K562 (cell line): ENCODE results near the gene RHCG. TPM values are rescaled to one million over a fixed set of nuclear protein-coding genes. Genes with fewer than 3 reads are reported as not detected.

Source experiments
- ATAC-seq: fragments of 200-7000 bp; cut with Tn5 transposase; 3 replicates; pipeline ENCODE4 v1.9.1; 2020; ENCODE audit warnings: moderate library complexity
- Bru-seq: library from RNA; stranded (reverse); fragments of 400-500 nt; gene quantifications from one replicate; lab custom pipeline; 2021; lab: Mats Ljungman, UMichigan
- BruChase-seq, 2 experiments: library from RNA; stranded (reverse); fragments of 400-500 nt; gene quantifications; one replicate each; lab custom pipeline; 2021; lab: Mats Ljungman, UMichigan
- BruUV-seq: library from RNA; stranded (reverse); fragments of 400-500 nt; replicated peaks from 2 replicates; lab custom pipeline; 2021; lab: Mats Ljungman, UMichigan
- CTCF ChIA-PET: fragments of 300-600 bp; formaldehyde crosslinking; extraction: SDS; loops from one replicate; lab custom pipeline; 2021; ENCODE audit warnings: low intra/inter-chr PET ratio; lab: Yijun Ruan, JAX
- POLR2A ChIA-PET: fragments of 300-600, 350-650 bp; sonication (Branson Sonifier 250); formaldehyde crosslinking; extraction: SDS; loops from one replicate; lab custom pipeline; 2021; ENCODE audit warnings: antibody characterized with exemption, inconsistent platforms; lab: Yijun Ruan, JAX
- DNase-seq, 4 experiments: peaks; one replicate each; pipeline versions ENCODE4 v3.0.0 to v3.0.0-alpha.2; 2011 to 2018; ENCODE audit warnings: low spot score in 3 of 4, mixed read lengths in 3 of 4; ENCODE audit errors: extremely low read depth in 1 of 4
- FAIRE-seq: peaks from 2 replicates; lab custom pipeline; 2011; peaks lifted over from hg19 to GRCh38; lab: Jason Lieb, UNC
- H2AFZ ChIP-seq: 2 replicates; pipeline ENCODE4 v1.6.0; 2011; ENCODE audit warnings: low read depth, low read length, control low read depth, inconsistent platforms
- H3K27ac ChIP-seq: fragments of 200-600 bp; 3 replicates; pipeline ENCODE4 v1.8.0; 2011; ENCODE audit warnings: low read depth, mild to moderate bottlenecking, control low read depth, inconsistent platforms, low read length, moderate library complexity, mixed read lengths; ENCODE audit errors: extremely low read depth
- H3K27me3 ChIP-seq, 2 experiments: fragments of 300-600 bp in 1 of 2; 2 replicates in 1 of 2; 3 replicates in 1 of 2; pipeline versions ENCODE4 v1.6.0 to v1.8.0; 2011; ENCODE audit warnings: inconsistent platforms in 2 of 2, low read length in 2 of 2, mild to moderate bottlenecking in 1 of 2, mixed read lengths in 1 of 2, moderate library complexity in 1 of 2; ENCODE audit not compliant: control insufficient read depth in 2 of 2, insufficient read depth in 2 of 2
- H3K36me3 ChIP-seq: fragments of 300-600 bp; 3 replicates; pipeline ENCODE4 v1.8.0; 2011; ENCODE audit warnings: mild to moderate bottlenecking, low read length, inconsistent platforms; ENCODE audit not compliant: control insufficient read depth, insufficient read depth
- H3K4me1 ChIP-seq, 2 experiments: fragments of 200-600 bp in 1 of 2; replicated peaks in 1 of 2; 2 replicates in 1 of 2; 3 replicates in 1 of 2; pipeline versions ENCODE4 v1.5.1 to v1.8.0; 2011; ENCODE audit warnings: inconsistent platforms in 2 of 2, low read length in 2 of 2, mild to moderate bottlenecking in 1 of 2, mixed read lengths in 1 of 2, moderate library complexity in 1 of 2; ENCODE audit not compliant: control insufficient read depth in 2 of 2, insufficient read depth in 2 of 2
- H3K4me2 ChIP-seq: 2 replicates; pipeline ENCODE4 v1.6.1; 2011; ENCODE audit warnings: low read length, control low read depth, inconsistent platforms, mixed read lengths; ENCODE audit not compliant: insufficient read depth
- H3K4me3 ChIP-seq: fragments of 200-600 bp; sonication (generic), shearing (Covaris generic); 2 replicates; pipeline ENCODE4 v1.5.1; 2016; ENCODE audit warnings: control low read depth, inconsistent platforms
- H3K79me2 ChIP-seq: fragments of 200-600 bp; 3 replicates; pipeline ENCODE4 v1.8.0; 2011; ENCODE audit warnings: low read length, inconsistent platforms; ENCODE audit not compliant: control insufficient read depth, insufficient read depth
- H3K9ac ChIP-seq, 2 experiments: 2 replicates each; pipeline versions ENCODE4 v1.6.0 to v1.6.1; 2011; ENCODE audit warnings: low read depth in 2 of 2, low read length in 2 of 2, control low read depth in 1 of 2, inconsistent platforms in 1 of 2, mild to moderate bottlenecking in 1 of 2, mixed read lengths in 1 of 2; ENCODE audit not compliant: insufficient read depth in 1 of 2
- H3K9me1 ChIP-seq: one replicate; pipeline ENCODE4 v1.6.0; 2011; ENCODE audit warnings: inconsistent platforms, mild to moderate bottlenecking, low read length, moderate library complexity; ENCODE audit not compliant: control insufficient read depth, insufficient read depth
- H3K9me3 ChIP-seq: replicated peaks from 2 replicates; pipeline ENCODE4 v1.5.1; 2011; ENCODE audit warnings: low read depth, low read length, inconsistent platforms; ENCODE audit not compliant: control insufficient read depth, insufficient read depth
- H4K20me1 ChIP-seq: replicated peaks from 2 replicates; pipeline ENCODE4 v1.6.1; 2011; ENCODE audit warnings: low read length, inconsistent platforms, mixed read lengths; ENCODE audit not compliant: control insufficient read depth, insufficient read depth
- CHD4 ChIP-seq: fragments of 200-600 bp; sonication (generic); IDR thresholded peaks from 3 replicates; pipeline ENCODE4 v1.6.1; 2012; ENCODE audit warnings: low read depth, mild to moderate bottlenecking, mixed read lengths, low read length, inconsistent platforms; ENCODE audit not compliant: insufficient read depth, insufficient replicate concordance, poor library complexity, severe bottlenecking
- HDAC1 ChIP-seq, 2 experiments: fragments of 450-650 bp; IDR thresholded peaks; 2 replicates each; pipeline ENCODE4 v1.6.1; 2016 to 2017; ENCODE audit warnings: inconsistent platforms in 1 of 2, mild to moderate bottlenecking in 1 of 2, moderate library complexity in 1 of 2
- MXI1 ChIP-seq: IDR thresholded peaks from 2 replicates; pipeline ENCODE4 v1.6.1; 2011; ENCODE audit warnings: low read depth, mild to moderate bottlenecking, improper control_type of control experiment, low read length
- NR2F6 ChIP-seq: fragments of 450-650 bp; formaldehyde crosslinking; IDR thresholded peaks from 2 replicates; pipeline ENCODE4 v1.4.0; 2020; ENCODE audit warnings: mild to moderate bottlenecking
- NR4A1 ChIP-seq, 2 experiments: fragments of 250-450 bp in 1 of 2; fragments of 450-650 bp in 1 of 2; sonication (Bioruptor Pico) in 1 of 2; IDR thresholded peaks; 2 replicates each; pipeline versions ENCODE4 v1.4.0 to v1.6.1; 2016 to 2020; ENCODE audit warnings: mild to moderate bottlenecking in 2 of 2, missing compliant biosample characterization in 1 of 2, missing genetic modification characterization in 1 of 2, moderate library complexity in 1 of 2
- PHF21A ChIP-seq: fragments of 450-650 bp; IDR thresholded peaks from 2 replicates; pipeline ENCODE4 v1.6.1; 2017; ENCODE audit warnings: low read depth, borderline replicate concordance
- RBM17 ChIP-seq: fragments of 200-400 bp; formaldehyde crosslinking; IDR thresholded peaks from 2 replicates; pipeline ENCODE4 v1.6.1; 2017; ENCODE audit warnings: low read depth, mild to moderate bottlenecking, low read length, borderline replicate concordance
- SMAD3 ChIP-seq: fragments of 450-650 bp; formaldehyde crosslinking; conservative IDR thresholded peaks from 2 replicates; pipeline ENCODE4 v1.4.0; 2020; ENCODE audit warnings: mild to moderate bottlenecking
- ZNF586 ChIP-seq: fragments of 450-650 bp; formaldehyde crosslinking; conservative IDR thresholded peaks from 2 replicates; pipeline ENCODE4 v1.4.0; 2020; ENCODE audit warnings: mild to moderate bottlenecking, moderate library complexity
- WGBS: fragments of 100-300 bp; shearing (Covaris generic); methylation state at CpG from one replicate; pipeline ENCODE4 v1.1.6; 2016; ENCODE audit warnings: low coverage, mixed read lengths; ENCODE audit not compliant: insufficient coverage; ENCODE audit errors: missing lambda C conversion rate; 5-methylcytosine and 5-hydroxymethylcytosine counted together
- in situ Hi-C: fragments of 300-500 bp; cut with MboI; formaldehyde crosslinking; loops from 4 replicates; pipeline ENCODE4 v1.15.0; 2018; ENCODE audit warnings: inconsistent platforms, mixed read lengths
- intact Hi-C: fragments of 100-400 bp; cut with micrococcal nuclease; formaldehyde crosslinking; loops from 2 replicates; pipeline ENCODE4 v1.14.2; 2022
- long read RNA-seq, 3 experiments: library from polyadenylated mRNA in 2 of 3; library from RNA in 1 of 3; unstranded in 2 of 3; stranded (forward) in 1 of 3; transcript quantifications; one replicate each; pipeline ENCODE4 v2.0.0, GENCODE V29; 2019 to 2022
- polyA minus RNA-seq, 3 experiments: library from RNA; depleted of rRNA, polyadenylated mRNA; stranded (reverse); fragments of >200 nt; gene quantifications; 2 replicates each; pipeline ENCODE4 v1.2.3, GENCODE V29; 2011
- polyA plus RNA-seq, 8 experiments: library from polyadenylated mRNA; depleted of rRNA in 4 of 8; stranded (reverse) in 5 of 8; unstranded in 3 of 8; fragments of >200 nt; fragmentation: Nextera tagmentation in 2 of 8; fragmentation: Illumina TruSeq in 1 of 8; extraction: Ambion mirVana in 2 of 8; extraction: Trizol in 1 of 8; gene quantifications; 2 replicates each; pipeline versions ENCODE4 v1.2.1 to v1.2.3, GENCODE V29; 2011 to 2014; ENCODE audit warnings: inconsistent platforms in 1 of 8, missing spikeins in 1 of 8
- total RNA-seq, 7 experiments: library from RNA; depleted of rRNA in 6 of 7; stranded (reverse); fragments of >200 nt in 6 of 7; fragmentation: Illumina TruSeq in 2 of 7; extraction: Trizol in 2 of 7; gene quantifications; 2 replicates each; pipeline versions ENCODE4 v1.2.1 to v1.2.3, GENCODE V29; 2011 to 2021; ENCODE audit warnings: low replicate concordance in 1 of 7
- TF ChIP-seq, protein P1 (sequence below): fragments of 450-650 bp; IDR thresholded peaks from 2 replicates; pipeline ENCODE4 v1.6.1; 2016
- TF ChIP-seq, protein P2 (sequence below), 2 experiments: fragments of 450-650 bp; conservative IDR thresholded peaks; 2 replicates each; pipeline ENCODE4 v1.6.1; 2017; ENCODE audit warnings: mild to moderate bottlenecking in 2 of 2, moderate library complexity in 2 of 2

RHCG gene
- not detected in 2 replicates for total RNA-seq (2011; cell fraction: chromatin; rRNA removed; ENCODE audit: low replicate concordance)
- not detected in 2 replicates for total RNA-seq (2011; cell fraction: nucleolus; rRNA removed)
- total RNA-seq (2011; cell fraction: nucleoplasm; rRNA removed) = not detected in 2 replicates
- not detected in 2 replicates for total RNA-seq (2014; rRNA removed)
- not detected in 2 replicates for total RNA-seq (2014; rRNA removed; fragmentation: Illumina TruSeq; extraction: Trizol)
- total RNA-seq (2015; rRNA removed; fragmentation: Illumina TruSeq; extraction: Trizol) = not detected in 2 replicates
- not detected in 2 replicates for total RNA-seq (2021)
- not detected in 2 replicates for polyA plus RNA-seq (2011; rRNA removed)
- polyA plus RNA-seq (2011; cell fraction: cytosol; rRNA removed) = not detected in 2 replicates
- not detected in 2 replicates for polyA plus RNA-seq (2011; cell fraction: nucleus; rRNA removed)
- polyA plus RNA-seq (2012) = not detected in 2 replicates
- polyA plus RNA-seq (2014; fragmentation: Illumina TruSeq; extraction: Trizol) = not detected in 2 replicates
- polyA plus RNA-seq (2014; fragmentation: Nextera tagmentation; extraction: Ambion mirVana) = not detected
- not detected in 2 replicates for polyA plus RNA-seq (2014; rRNA removed)
- polyA minus RNA-seq (2011; rRNA and poly(A)+ RNA removed) = not detected in 2 replicates
- not detected in 2 replicates for polyA minus RNA-seq (2011; cell fraction: cytosol; rRNA and poly(A)+ RNA removed)
- not detected in 2 replicates for polyA minus RNA-seq (2011; cell fraction: nucleus; rRNA and poly(A)+ RNA removed)
- percentile 4 among the genes with signal in this experiment for Bru-seq, nascent RNA
- not detected for BruChase-seq, experiment 1, labeled RNA remaining after a 2-hour chase
- not detected for BruChase-seq, experiment 2, labeled RNA remaining after a 6-hour chase
- long read RNA-seq, experiment 1 = 0 reads
- long read RNA-seq, experiment 2 = 0 reads
- long read RNA-seq, experiment 3 = 0 reads

DNA sequence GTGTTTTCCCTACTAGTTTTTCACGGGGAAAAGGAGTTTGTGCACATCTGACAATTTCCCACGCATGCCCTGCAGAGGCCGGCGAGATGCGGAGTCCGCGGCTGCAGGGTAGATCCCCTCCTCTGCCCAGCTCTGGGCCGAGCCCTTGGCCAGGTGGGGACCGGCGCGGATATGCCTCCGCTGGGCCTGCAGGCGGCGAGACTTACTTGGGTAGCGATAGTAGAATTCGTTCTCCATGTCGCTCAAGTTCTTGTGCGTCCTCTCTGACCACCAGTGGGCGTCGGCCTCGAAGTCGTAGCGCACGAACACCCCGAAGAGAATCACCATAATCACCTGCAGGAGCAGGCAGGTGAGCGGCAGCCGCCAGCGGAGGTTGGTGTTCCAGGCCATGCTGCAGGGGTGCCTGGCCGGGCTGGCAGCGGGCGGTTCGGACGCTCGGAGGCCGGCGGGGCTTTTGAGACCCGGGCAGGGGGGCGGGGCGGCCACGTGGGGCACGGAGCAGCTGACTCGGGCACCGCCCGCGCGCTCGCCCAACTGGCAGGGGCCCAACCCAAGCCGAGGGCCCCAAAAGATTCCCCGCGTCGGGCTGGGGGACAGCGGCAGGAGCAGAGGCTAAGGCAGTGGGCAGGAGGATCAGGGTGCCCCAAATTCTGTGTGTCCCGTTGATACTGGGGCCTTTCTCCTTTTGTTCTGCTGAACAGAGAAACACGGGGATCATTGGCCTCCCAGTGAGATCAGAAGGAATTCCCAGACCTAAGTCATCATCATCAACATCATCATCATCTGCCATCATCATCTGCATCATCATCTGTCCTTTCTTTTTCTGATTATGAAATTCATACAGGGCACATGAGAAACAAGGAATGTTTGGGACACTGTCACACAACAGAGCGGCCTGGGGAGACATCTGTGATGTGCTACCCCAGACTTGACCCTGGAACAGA is at the start of gene RHCG:
TSS of gene RHCG (minus strand) at position 429 of the 944 bp plus-strand sequence. CDS start at position 390, 39 bp downstream.
- no TSS peak for BruUV-seq
- in situ Hi-C loops = no loop called here
- 14% methylated on average over 32 of the region's 55 CpGs for WGBS
- no peak for TF ChIP-seq RBM17
- TF ChIP-seq SMAD3 = no peak
- no peak for TF ChIP-seq PHF21A
- TF ChIP-seq HDAC1 (IDR thresholded peaks at IDR 0.05) = 0 out of 4 replicates have a peak, but pooled peaks of 1 of the 2 experiments have one; percentile 20
- TF ChIP-seq, protein P1, sequence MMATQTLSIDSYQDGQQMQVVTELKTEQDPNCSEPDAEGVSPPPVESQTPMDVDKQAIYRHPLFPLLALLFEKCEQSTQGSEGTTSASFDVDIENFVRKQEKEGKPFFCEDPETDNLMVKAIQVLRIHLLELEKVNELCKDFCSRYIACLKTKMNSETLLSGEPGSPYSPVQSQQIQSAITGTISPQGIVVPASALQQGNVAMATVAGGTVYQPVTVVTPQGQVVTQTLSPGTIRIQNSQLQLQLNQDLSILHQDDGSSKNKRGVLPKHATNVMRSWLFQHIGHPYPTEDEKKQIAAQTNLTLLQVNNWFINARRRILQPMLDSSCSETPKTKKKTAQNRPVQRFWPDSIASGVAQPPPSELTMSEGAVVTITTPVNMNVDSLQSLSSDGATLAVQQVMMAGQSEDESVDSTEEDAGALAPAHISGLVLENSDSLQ = peak; percentile 75
- TF ChIP-seq NR2F6 (CRISPR knock-in tag) = no peak
- TF ChIP-seq ZNF586 (CRISPR knock-in tag) = no peak
- no peak for TF ChIP-seq NR4A1 (CRISPR knock-in tag; IDR thresholded peaks at IDR 0.05)
- TF ChIP-seq NR4A1 (tag; IDR thresholded peaks at IDR 0.05) = no peak
- no peak for TF ChIP-seq CHD4
- TF ChIP-seq MXI1 = no peak
- TF ChIP-seq, protein P2, sequence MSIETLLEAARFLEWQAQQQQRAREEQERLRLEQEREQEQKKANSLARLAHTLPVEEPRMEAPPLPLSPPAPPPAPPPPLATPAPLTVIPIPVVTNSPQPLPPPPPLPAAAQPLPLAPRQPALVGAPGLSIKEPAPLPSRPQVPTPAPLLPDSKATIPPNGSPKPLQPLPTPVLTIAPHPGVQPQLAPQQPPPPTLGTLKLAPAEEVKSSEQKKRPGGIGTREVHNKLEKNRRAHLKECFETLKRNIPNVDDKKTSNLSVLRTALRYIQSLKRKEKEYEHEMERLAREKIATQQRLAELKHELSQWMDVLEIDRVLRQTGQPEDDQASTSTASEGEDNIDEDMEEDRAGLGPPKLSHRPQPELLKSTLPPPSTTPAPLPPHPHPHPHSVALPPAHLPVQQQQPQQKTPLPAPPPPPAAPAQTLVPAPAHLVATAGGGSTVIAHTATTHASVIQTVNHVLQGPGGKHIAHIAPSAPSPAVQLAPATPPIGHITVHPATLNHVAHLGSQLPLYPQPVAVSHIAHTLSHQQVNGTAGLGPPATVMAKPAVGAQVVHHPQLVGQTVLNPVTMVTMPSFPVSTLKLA (conservative IDR thresholded peaks at IDR 0.05) = peak; percentile 25 to 73; a peak in 2 of 4 replicates

More for the DNA sequence above, at the start of gene RHCG:
- Histone ChIP-seq H3K9ac (peak within 1 kb of the TSS in 1 of 2 experiments; percentile 19; a peak in 1 of 4 replicates), H3K27me3 (peaks cover 24 to 65% of the 10 kb centered on the region in 2 experiments), H3K4me2 (peak within 1 kb of the TSS; percentile 53), H3K79me2 (no peaks in the 10 kb centered on the region), H3K4me3 (no peak within 1 kb of the TSS), H4K20me1 (no peaks in the 10 kb centered on the region; the same call in 1 of the 2 replicates), H3K36me3 (no peaks in the 10 kb centered on the region), H3K9me1 (peaks cover 6% of the 10 kb centered on the region), H3K4me1 (peaks cover 0 to 9% of the 10 kb centered on the region in 2 experiments; a peak in 2 of 5 replicates), H3K27ac (no peak within 1 kb of the TSS), H3K9me3 (no peaks in the 10 kb centered on the region), H2AFZ (0 out of 2 replicates have a peak within 1 kb of the TSS, but pooled peaks have one; percentile 28)
- ATAC-seq (peak; percentile 88), FAIRE-seq (peak; percentile 83), DNase-seq (peak; percentile 45 to 58 (median 52))
- ChIA-PET POLR2A (interaction anchor here (0.6 to 1.8 kb wide), 3 partner anchors 15 to 69 kb away, joined by 3 to 5 read pairs (median 3); no protein-coding TSS in a partner anchor), CTCF (interaction anchor here (0.7 to 2.3 kb wide), 2 partner anchors 60 to 178 kb away, joined by 3 to 7 read pairs; no protein-coding TSS in a partner anchor)
- intact Hi-C loops = no loop called here
